HG03575 (cell line): ENCODE measurements around the gene PCLO.
"Not testable (repeated sequence)": the region's sequence is repeated elsewhere in the genome, so short reads cannot be mapped to it uniquely, and the experiment has no call there.

Source experiments
- ATAC-seq: cut with Tn5 transposase; IDR thresholded peaks from one replicate; pipeline ENCODE4 v1.9.1; 2021; ENCODE audit not compliant: unreplicated experiment, insufficient number of reproducible peaks, low FRiP score; ENCODE audit errors: extremely low read depth

PCLO gene

DNA sequence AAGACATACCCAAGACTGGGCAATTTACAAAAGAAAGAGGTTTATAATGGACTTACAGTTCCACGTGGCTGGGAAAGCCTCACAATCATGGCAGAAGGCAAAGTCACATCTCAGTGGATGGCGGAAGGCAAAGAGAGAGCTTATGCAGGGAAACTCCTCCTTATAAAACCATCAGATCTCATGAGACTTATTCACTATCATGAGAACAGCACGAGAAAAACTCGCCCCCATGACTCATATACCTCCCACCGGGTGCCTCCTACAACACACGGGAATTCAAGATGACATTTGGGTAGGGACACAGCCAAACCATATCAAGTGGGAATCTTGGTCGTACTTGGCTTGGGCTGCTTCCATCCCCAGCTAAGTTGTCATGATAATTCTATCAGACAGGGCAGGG, 268.3 kb downstream of the PCLO start:
- not testable (repeated sequence) for ATAC-seq

DNA sequence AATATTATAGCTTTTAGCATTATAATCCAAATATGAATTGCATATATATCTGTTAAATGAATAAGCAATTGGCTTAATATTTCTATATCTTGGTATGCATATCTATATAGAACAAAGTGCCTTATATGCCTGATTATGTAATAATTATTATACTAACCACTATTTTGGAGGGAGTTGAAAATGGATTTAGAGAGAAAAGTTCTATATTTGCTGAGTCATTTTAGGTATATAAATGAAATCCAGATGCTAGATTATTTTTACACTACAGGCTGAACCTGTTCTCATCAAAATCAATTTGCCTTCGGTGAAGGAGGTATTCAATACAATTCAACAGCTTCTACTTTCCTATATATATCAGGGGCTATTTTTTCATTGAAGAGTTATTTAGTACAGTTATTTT, 276.4 kb downstream of the PCLO start:
- no peak for ATAC-seq

- ATAC-seq = no peak
Measured at GRCh38 chr7:82865856-82866255, 296.8 kb downstream of the PCLO start.

GRCh38 chr7:82859106-82859850, 303.4 kb downstream of the PCLO start:
- no peak for ATAC-seq

DNA sequence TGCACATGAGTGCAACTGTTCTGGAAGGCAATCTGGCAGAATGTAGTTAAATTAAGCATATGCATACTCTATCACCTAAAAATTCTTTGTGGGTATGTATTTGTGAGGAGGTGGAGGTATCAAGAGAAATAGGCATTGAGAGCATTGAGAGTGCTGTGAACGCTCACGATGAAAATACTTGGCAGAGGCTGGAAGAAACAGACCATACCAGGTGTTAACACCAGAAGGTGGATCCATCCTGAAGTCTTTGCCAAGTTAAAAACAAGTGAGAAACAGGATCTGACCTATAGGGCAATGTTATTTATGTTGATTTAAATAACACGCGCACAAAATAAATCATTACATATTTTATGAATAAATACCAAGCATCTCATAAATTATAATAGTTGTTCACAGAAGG, 311.6 kb downstream of the PCLO start:
- no peak for ATAC-seq

DNA sequence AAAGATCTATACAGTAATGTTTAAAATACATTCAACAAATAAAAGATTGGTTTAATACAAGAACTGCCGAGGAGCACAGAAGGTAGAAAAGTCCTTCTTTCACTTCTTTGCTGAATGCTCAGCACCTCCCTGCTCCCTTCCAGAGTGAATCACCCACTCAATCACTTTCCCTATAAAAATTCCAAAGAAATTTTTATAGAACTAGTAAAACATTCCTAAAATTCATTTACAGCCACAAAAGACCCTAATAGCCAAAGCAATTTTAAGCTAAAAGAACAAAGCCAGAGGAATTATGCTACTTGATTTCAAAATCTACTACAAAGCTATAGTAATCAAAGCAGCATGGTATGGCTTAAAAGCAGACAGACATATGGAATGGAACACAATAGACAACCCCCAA, 320.9 kb downstream of the PCLO start:
- ATAC-seq = no peak

GRCh38 chr7:82840061-82840460, 322.6 kb downstream of the PCLO start:
- no peak for ATAC-seq

- no peak for ATAC-seq
Measured at GRCh38 chr7:82839555-82839954, 323.1 kb downstream of the PCLO start.

GRCh38 chr7:82839063-82839462, 323.6 kb downstream of the PCLO start:
- ATAC-seq = no peak

- ATAC-seq = no peak
Measured at GRCh38 chr7:82838314-82838713, 324.4 kb downstream of the PCLO start.

- no peak for ATAC-seq
Measured at GRCh38 chr7:82823073-82823472, 339.6 kb downstream of the PCLO start.

GRCh38 chr7:82821037-82821436, 341.6 kb downstream of the PCLO start:
- no peak for ATAC-seq

- no peak for ATAC-seq
Measured at GRCh38 chr7:82818171-82818570, 344.5 kb downstream of the PCLO start.

DNA sequence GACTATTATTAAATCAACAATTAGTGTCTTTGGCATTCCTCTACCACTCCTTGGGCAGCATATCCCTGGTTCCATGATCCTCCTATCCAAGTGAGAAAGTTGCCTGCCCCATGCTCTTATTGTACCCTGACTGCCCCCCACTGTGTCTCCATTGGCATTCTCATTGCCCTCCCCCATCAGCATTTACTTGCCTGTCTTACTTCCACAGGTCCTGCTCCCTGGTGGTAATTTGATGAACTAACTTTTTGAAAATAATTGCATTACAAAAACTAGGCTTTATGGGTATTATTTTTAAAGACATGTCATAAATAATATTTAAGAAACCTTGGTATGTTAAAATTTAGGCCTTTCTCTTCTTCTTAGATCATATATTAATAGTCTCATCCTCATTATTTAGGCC, 346.4 kb downstream of the PCLO start:
- ATAC-seq = no peak

GRCh38 chr7:82810558-82811259, 352.0 kb downstream of the PCLO start:
- ATAC-seq = no peak

DNA sequence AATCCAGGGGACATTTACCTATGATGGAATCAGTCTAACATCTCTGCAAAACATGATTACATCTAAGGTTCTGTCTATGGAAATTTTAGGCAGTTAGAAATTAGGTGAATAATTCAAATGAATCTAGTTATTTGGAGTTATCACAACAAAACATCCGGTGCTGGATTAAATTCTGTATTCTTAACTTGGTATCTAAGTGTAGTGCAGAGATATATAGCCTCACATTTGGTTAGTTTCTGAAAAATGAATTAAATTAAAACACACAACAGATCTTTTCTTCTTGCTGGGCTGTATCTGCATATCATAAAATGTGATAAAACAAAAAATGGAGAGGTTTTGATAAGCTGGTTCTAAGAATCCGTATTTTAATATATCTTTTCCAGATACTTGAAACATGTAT, 354.1 kb downstream of the PCLO start:
- ATAC-seq = no peak

DNA sequence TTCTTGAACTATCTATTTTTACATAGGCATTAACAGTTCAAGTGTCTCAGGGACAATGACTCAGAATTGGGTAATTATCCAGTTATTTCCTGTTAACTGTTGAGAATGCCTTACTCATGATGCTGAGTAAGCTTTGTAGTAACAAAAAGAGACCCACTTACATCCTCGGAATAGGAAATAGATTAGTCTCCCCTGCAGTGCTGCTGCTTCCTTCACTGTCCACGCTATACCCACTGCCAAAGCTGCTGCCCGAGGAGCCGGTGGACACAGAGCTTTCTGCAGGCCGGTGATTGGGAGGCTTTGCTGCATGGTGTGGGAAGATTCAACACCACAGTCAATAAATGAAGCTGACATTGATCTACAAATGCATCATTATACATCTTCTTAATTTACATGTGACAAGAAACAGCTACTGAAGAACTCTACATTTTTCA, 357.1 kb downstream of the PCLO start:
- no peak for ATAC-seq

DNA sequence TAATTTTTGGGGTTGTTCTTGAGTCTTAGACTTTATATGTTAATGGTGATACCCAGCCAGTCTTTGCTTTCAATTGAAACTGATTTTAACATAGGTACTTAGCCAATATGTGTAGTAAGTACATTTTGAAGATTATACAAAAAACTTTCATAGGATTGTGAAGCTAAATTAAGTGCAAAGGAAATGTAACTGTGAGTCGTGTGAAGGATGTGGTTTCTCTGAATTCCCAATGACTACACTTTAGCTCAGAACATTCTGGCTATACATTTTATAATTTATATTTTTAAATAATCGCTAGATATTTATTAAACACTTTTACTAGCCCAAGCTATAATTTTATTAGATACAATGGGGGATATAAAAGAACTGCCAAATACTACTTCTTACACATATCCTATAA, 359.3 kb downstream of the PCLO start:
- ATAC-seq = no peak

DNA sequence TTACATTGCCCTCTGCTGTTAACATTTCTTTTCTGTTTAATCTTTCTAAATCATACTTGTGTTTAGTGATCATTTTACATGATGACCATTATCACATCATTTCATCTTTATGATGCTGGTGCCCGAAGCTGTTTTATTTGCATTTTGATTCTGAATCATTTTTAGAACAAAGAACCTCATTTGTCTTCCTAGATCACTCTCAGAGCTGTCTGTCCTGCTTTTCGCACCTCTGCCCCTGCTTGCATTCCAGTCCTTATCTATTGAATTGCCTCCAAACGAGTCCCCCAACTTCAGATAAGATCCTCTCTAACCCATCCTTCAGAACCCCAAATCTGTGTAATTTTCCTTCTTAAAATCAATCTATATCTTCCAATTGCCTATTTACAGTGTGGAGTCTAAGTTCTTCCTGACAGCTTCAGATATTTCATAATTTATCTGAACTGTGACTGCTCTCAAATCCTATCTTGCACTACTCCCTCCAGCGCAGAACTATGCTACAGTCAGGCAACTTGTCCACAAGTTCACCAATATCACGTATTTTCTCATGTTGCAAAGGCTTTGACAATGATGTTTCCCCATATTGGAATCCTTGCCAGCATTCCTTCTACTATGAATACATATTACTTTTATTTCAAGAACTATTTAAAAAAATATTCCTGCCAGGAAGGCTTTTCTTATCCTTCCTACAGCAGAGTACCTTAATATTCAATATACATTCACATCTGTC, 372.6 kb downstream of the PCLO start:
- ATAC-seq = no peak

GRCh38 chr7:82778021-82778420, 384.7 kb downstream of the PCLO start:
- no peak for ATAC-seq
